Stimulated activated CD8-positive, alpha-beta memory T cell treated with anti-CD3 and anti-CD28 coated beads, Interleukin-15, amount 100 ng/mL, for 24 hours (primary cell): ENCODE results near the gene ZSWIM3.

ENCODE experiments used
- DNase-seq: peaks from one replicate; pipeline ENCODE4 v3.0.0-alpha.2; 2020; ENCODE audit warnings: low read depth

The ZSWIM3 gene

GRCh38 chr20:45833030-45833882 lies 24.2 kb upstream of the ZSWIM3 start, which contains the start of gene SNX21:
TSS of gene SNX21 (plus strand) at chr20:45833799. CDS start at chr20:45833920, 121 bp downstream.
- DNase-seq, result no peak

- peak; percentile 16 for DNase-seq
Measured at GRCh38 chr20:45833883-45834796, 23.3 kb upstream of the ZSWIM3 start.

- DNase-seq, result no peak
Measured at GRCh38 chr20:45834797-45835161, 22.6 kb upstream of the ZSWIM3 start.

GRCh38 chr20:45835329-45835765 lies 22.1 kb upstream of the ZSWIM3 start:
- DNase-seq, result no peak

GRCh38 chr20:45835825-45836224 lies 21.6 kb upstream of the ZSWIM3 start:
- no peak for DNase-seq

GRCh38 chr20:45836841-45837240 lies 20.6 kb upstream of the ZSWIM3 start:
- no peak for DNase-seq

GRCh38 chr20:45840700-45841198 lies 16.7 kb upstream of the ZSWIM3 start:
- no peak for DNase-seq

GRCh38 chr20:45841407-45842129 lies 15.8 kb upstream of the ZSWIM3 start:
- DNase-seq, result no peak

- no peak for DNase-seq
Measured at GRCh38 chr20:45842169-45842812, 15.1 kb upstream of the ZSWIM3 start.

GRCh38 chr20:45843506-45843905 lies 13.9 kb upstream of the ZSWIM3 start:
- DNase-seq, result no peak

GRCh38 chr20:45845452-45845851 lies 12.0 kb upstream of the ZSWIM3 start:
- DNase-seq, result no peak

- no peak for DNase-seq
Measured at GRCh38 chr20:45848421-45848820, 9.0 kb upstream of the ZSWIM3 start.

GRCh38 chr20:45848969-45849582 lies 8.3 kb upstream of the ZSWIM3 start:
- no peak for DNase-seq

- DNase-seq, result no peak
Measured at GRCh38 chr20:45850238-45850637, 7.2 kb upstream of the ZSWIM3 start.

- no peak for DNase-seq
Measured at GRCh38 chr20:45850926-45851325, 6.5 kb upstream of the ZSWIM3 start.

GRCh38 chr20:45851501-45851900 lies 5.9 kb upstream of the ZSWIM3 start:
- no peak for DNase-seq

- no peak for DNase-seq
Measured at GRCh38 chr20:45852326-45852725, 5.1 kb upstream of the ZSWIM3 start.

GRCh38 chr20:45853484-45853883 lies 3.9 kb upstream of the ZSWIM3 start:
- DNase-seq, result no peak

- DNase-seq, result no peak
Measured at GRCh38 chr20:45857882-45858216, 435 bp downstream of the ZSWIM3 start.

GRCh38 chr20:45859916-45860315 lies 2.5 kb downstream of the ZSWIM3 start:
- no peak for DNase-seq

- DNase-seq, result no peak
Measured at GRCh38 chr20:45860560-45861220, 3.3 kb downstream of the ZSWIM3 start.
